HepG2 (cell line): Measurements from ENCODE around the gene TBC1D24. TPM values are rescaled to one million over a fixed set of nuclear protein-coding genes. Genes with fewer than 3 reads are reported as not detected.

Source experiments
- CCAR2 ChIP-seq: fragments of 200-400 bp; formaldehyde crosslinking; optimal IDR thresholded peaks from 2 replicates; pipeline ENCODE3; 2018; ENCODE audit warnings: low read depth, mild to moderate bottlenecking, low read length, moderate library complexity
- EED ChIP-seq: sonication (generic); formaldehyde crosslinking; IDR thresholded peaks from 2 replicates; pipeline ENCODE4 v1.5.0; 2020; ENCODE audit warnings: mild to moderate bottlenecking, missing genetic modification reagents
- ERF ChIP-seq: IDR thresholded peaks from 2 replicates; pipeline ENCODE4 v1.6.1; 2018; ENCODE audit warnings: missing biosample characterization, missing genetic modification reagents
- FOXC1 ChIP-seq: sonication (generic); formaldehyde crosslinking; IDR thresholded peaks from 2 replicates; pipeline ENCODE4 v1.8.0; 2022; ENCODE audit warnings: mild to moderate bottlenecking, missing genetic modification reagents, borderline replicate concordance
- KDM2A ChIP-seq: sonication (generic); formaldehyde crosslinking; IDR thresholded peaks from 2 replicates; pipeline ENCODE4 v1.4.0; 2020; ENCODE audit warnings: low read depth, missing genetic modification reagents, borderline replicate concordance
- MAZ ChIP-seq, 2 experiments: sonication (generic) in 1 of 2; formaldehyde crosslinking in 1 of 2; IDR thresholded peaks; 2 replicates each; pipeline versions ENCODE4 v1.5.0 to v1.6.1; 2012 to 2020; ENCODE audit warnings: low read depth in 2 of 2, mild to moderate bottlenecking in 2 of 2, borderline replicate concordance in 1 of 2, improper control_type of control experiment in 1 of 2, low read length in 1 of 2, missing genetic modification reagents in 1 of 2, moderate library complexity in 1 of 2
- SIN3A ChIP-seq: IDR thresholded peaks from 2 replicates; pipeline ENCODE4 v1.6.1; 2011; ENCODE audit warnings: low read depth, mild to moderate bottlenecking, control low read depth, low read length, borderline replicate concordance
- SMAD1 ChIP-seq: sonication (generic); formaldehyde crosslinking; IDR thresholded peaks from 2 replicates; pipeline ENCODE4 v1.4.0; 2020; ENCODE audit warnings: missing genetic modification reagents, low read depth, mild to moderate bottlenecking, borderline replicate concordance
- TERF1 ChIP-seq: sonication (generic); formaldehyde crosslinking; IDR thresholded peaks from 2 replicates; pipeline ENCODE4 v1.8.0; 2022; ENCODE audit warnings: mild to moderate bottlenecking, missing genetic modification reagents, moderate library complexity
- XRCC5 ChIP-seq: fragments of 200-400 bp; formaldehyde crosslinking; optimal IDR thresholded peaks from 2 replicates; pipeline ENCODE3; 2017; ENCODE audit warnings: mild to moderate bottlenecking, low read length
- ZGPAT ChIP-seq: IDR thresholded peaks from 2 replicates; pipeline ENCODE4 v1.6.1; 2016; ENCODE audit warnings: mild to moderate bottlenecking
- ZNF343 ChIP-seq: sonication (generic); formaldehyde crosslinking; IDR thresholded peaks from 2 replicates; pipeline ENCODE4 v1.4.0; 2020; ENCODE audit warnings: mild to moderate bottlenecking, missing genetic modification reagents
- ZNF496 ChIP-seq: sonication (generic); formaldehyde crosslinking; IDR thresholded peaks from 2 replicates; pipeline ENCODE4 v1.8.1; 2023; ENCODE audit warnings: mild to moderate bottlenecking, moderate library complexity, missing genetic modification reagents; ENCODE audit not compliant: insufficient replicate concordance
- ZNF687 ChIP-seq: sonication (generic); formaldehyde crosslinking; IDR thresholded peaks from 2 replicates; pipeline ENCODE4 v1.5.1; 2020; ENCODE audit warnings: mild to moderate bottlenecking, missing genetic modification reagents, moderate library complexity
- ZNF841 ChIP-seq: sonication (generic); formaldehyde crosslinking; IDR thresholded peaks from 2 replicates; pipeline ENCODE4 v1.8.1; 2023; ENCODE audit warnings: missing genetic modification reagents, borderline replicate concordance
- polyA plus RNA-seq, 8 experiments: library from polyadenylated mRNA; depleted of rRNA in 3 of 8; stranded (reverse) in 7 of 8; unstranded in 1 of 8; fragments of >200 nt; fragmentation: Illumina TruSeq in 4 of 8; extraction: Trizol in 4 of 8; gene quantifications; 2 replicates each; pipeline versions ENCODE4 v1.2.1 to v1.2.3, GENCODE V29; 2011 to 2016; ENCODE audit warnings: low read depth in 4 of 8, missing spikeins in 1 of 8, mixed read lengths in 1 of 8; ENCODE audit not compliant: insufficient read depth in 1 of 8
- total RNA-seq, 5 experiments: library from RNA; depleted of rRNA; stranded (reverse); fragments of >200 nt; fragmentation: Illumina TruSeq; extraction: Trizol; gene quantifications; 2 replicates each; pipeline ENCODE4 v1.2.3, GENCODE V29; 2016; ENCODE audit warnings: low read depth in 1 of 5

Gene TBC1D24
- total and polyA plus RNA-seq, 2 of the 13 experiments (the other 11 are each of a cell fraction or from before 2014, with no cell fraction given) = 7.7 to 13.7 TPM

- TF ChIP-seq MAZ (IDR thresholded peaks at IDR 0.05; ENCODE audit: borderline replicate concordance, low read depth, low read length) (no peak), MAZ (CRISPR knock-in tag; IDR thresholded peaks at IDR 0.05; ENCODE audit: low read depth) (peak; percentile 67; the same call in 1 of the 2 replicates), CCAR2 (no peak), ERF (CRISPR knock-in tag) (peak; percentile 50; the same call in 1 of the 2 replicates), ZGPAT (CRISPR knock-in tag) (0 out of 2 replicates have a peak, but pooled peaks have one; percentile 38), ZNF496 (CRISPR knock-in tag) (no peak), ZNF841 (CRISPR knock-in tag) (no peak), ZNF343 (CRISPR knock-in tag) (no peak), ZNF687 (peak; percentile 73), KDM2A (CRISPR knock-in tag) (peak; percentile 86), SIN3A (no peak), TERF1 (CRISPR knock-in tag) (no peak), SMAD1 (CRISPR knock-in tag) (0 out of 2 replicates have a peak, but pooled peaks have one; percentile 6), FOXC1 (CRISPR knock-in tag) (0 out of 2 replicates have a peak, but pooled peaks have one; percentile 40), XRCC5 (peak; percentile 83), EED (CRISPR knock-in tag) (no peak)
Measured at GRCh38 chr16:2500918-2501750, 26.2 kb downstream of the TBC1D24 start (continued).
